Liver (tissue), 3 donors: ENCODE measurements around the gene KHK.

Experiments used
- CTCF ChIP-seq: fragments of 150-350 bp; IDR thresholded peaks from 2 replicates; pipeline ENCODE4 v1.5.1; 2017; ENCODE audit warnings: improper control_type of control experiment, low read depth, low read length; ENCODE audit not compliant: missing input control
- FOXA1 ChIP-seq: IDR thresholded peaks from 2 replicates; pipeline ENCODE4 v1.6.1; 2016; ENCODE audit warnings: antibody characterized with exemption
- JUND ChIP-seq, 2 donors: IDR thresholded peaks; 2 replicates each; pipeline ENCODE4 v1.6.1; 2016; ENCODE audit warnings: antibody characterized with exemption in 2 of 2
- MAX ChIP-seq: IDR thresholded peaks from 2 replicates; pipeline ENCODE4 v1.6.1; 2016; ENCODE audit warnings: antibody characterized with exemption
- RAD21 ChIP-seq, 2 donors: IDR thresholded peaks; 2 replicates each; pipeline ENCODE4 v1.6.1; 2016; ENCODE audit warnings: antibody characterized with exemption in 2 of 2, mild to moderate bottlenecking in 2 of 2
- TAF1 ChIP-seq: conservative IDR thresholded peaks from 2 replicates; pipeline ENCODE4 v1.6.1; 2016; ENCODE audit warnings: antibody characterized with exemption, mild to moderate bottlenecking
- YY1 ChIP-seq: IDR thresholded peaks from 2 replicates; pipeline ENCODE4 v1.6.1; 2016; ENCODE audit warnings: antibody characterized with exemption, mild to moderate bottlenecking
- donor health status: healthy.
- donor health status: healthy.

GRCh38 chr2:27071990-27072830 lies 14.4 kb upstream of the KHK start:
- no peak for TF ChIP-seq CTCF
- TF ChIP-seq FOXA1 = no peak
- no peak for TF ChIP-seq MAX
- no peak for TF ChIP-seq JUND (IDR thresholded peaks at IDR 0.05)
- no peak for TF ChIP-seq TAF1
- TF ChIP-seq YY1 = no peak
- TF ChIP-seq RAD21 (IDR thresholded peaks at IDR 0.05) = no peak
